ENCODE results near the gene OPHN1.

GRCh38 chrX:68398291-68398690 lies 35.0 kb downstream of the OPHN1 start:
- no peak for TF ChIP-seq CTCF (IDR thresholded peaks at IDR 0.05; ENCODE audit: extremely low read depth in 1 of 2, insufficient read depth in 1 of 2, low read depth in 1 of 2, low read length in 2 of 2)
- TF ChIP-seq POLR2AphosphoS5 (IDR thresholded peaks at IDR 0.05; ENCODE audit: insufficient read depth, low read depth, low read length), result no peak
- TF ChIP-seq FOS (IDR thresholded peaks at IDR 0.05; ENCODE audit: borderline replicate concordance, insufficient read depth, low read length), result no peak
- no peak for TF ChIP-seq POLR2A (IDR thresholded peaks at IDR 0.05; ENCODE audit: low read depth, low read length)
- TF ChIP-seq EZH2 (IDR thresholded peaks at IDR 0.05; ENCODE audit: borderline replicate concordance, low read depth, low read length, severe bottlenecking), result no peak
- TF ChIP-seq JUN (IDR thresholded peaks at IDR 0.05; ENCODE audit: borderline replicate concordance, insufficient read depth, insufficient read length, low read depth), result no peak

Data from endothelial cell of umbilical vein (primary cell).